NCI-H2196 treated with DMSO at 0.1 percent for 48 hours (cell line): Measurements from ENCODE around the gene GRK4.

ENCODE experiments used
- DNase-seq: peaks from one replicate; lab custom pipeline; 2025; ENCODE audit not compliant: unreplicated experiment; lab: John Stamatoyannopoulos, UW

GRK4 gene

DNA sequence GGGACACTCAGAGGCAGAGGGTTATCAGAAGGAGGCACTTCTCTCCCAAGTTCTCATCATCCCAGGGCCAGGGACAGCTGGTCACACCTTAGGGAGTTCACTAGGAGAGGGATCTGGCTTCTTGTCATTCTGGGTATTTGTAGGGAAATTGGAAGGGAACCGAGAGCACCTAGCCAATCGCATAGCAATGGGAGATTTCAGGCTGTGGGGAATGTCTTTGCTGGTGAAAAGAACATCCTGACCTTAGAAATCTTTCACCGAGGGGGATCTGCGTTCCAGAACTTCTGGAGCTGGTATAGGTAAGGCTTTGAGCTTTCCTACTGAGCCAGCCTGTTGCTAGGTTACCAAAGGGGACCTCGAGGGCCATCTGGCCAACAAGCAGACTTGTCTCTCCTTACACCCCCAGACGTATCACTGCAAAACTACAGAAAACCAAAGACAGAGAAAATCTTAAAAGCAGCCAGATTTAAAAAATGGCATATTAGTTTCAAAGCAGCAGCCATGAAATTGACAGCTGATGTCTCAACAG is 104.2 kb downstream of the GRK4 start:
- DNase-seq: no peak

DNA sequence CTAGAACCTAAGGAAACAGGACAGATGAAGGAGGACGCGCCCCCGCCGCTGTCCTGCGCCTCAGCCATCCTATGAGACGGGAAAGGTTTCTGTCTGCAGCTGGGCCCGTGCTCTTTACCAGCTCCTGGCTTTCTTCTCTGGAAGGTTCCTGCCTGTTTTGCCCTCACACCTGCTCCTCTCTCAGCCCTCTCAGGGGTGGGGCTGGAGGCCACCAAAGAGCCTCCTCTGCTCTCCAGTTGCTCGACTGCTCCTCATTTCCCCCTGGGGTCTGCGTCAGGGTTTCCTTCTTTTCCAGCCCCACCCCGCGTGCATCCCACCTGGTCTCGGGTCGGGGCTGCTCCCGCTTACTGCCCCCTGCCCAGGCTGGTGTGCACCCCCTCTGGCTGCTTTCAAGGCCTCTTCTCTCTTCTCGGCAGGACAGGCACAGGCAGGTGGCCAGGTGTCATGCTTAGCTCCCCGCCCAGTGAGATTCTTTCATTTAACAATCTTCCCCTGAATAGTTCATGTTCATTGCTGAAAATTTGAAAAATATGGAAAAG is 106.4 kb downstream of the GRK4 start:
- DNase-seq: no peak

DNA sequence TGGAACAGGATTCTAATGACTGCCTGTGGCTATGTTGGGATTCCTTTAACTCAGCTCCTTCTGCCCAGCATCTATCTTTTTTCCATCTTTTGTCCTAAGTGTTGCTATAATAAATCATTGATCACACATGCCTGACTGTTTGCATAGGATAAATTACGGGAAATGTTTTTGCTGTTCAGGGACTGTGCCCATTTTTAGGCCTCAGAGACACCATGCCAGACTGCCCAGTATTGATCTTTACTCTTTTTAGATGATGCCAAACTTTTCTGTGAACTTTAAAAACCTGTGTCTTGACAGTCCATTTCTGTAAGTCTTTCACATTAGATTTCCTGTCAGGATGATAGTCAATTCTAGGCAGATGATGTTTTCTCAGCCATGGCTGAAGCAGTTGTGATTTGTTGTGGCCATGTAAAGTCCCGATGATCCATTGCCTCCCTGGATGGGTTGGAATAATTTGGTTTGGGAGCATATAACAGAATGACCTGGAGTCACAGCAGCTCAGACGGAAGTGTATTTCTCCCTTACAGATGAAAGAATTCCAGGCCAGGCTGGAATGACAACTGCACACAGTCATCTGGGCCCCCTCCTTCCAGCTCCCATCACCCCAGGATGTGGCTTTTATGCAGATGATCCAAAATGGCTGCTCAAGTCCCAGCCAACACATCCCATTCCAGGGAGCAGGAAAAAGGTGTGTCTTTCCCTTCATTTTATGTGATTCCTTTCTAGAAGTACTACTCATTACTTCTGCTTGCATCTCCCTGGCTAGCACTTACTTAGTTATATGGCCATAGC is 107.5 kb downstream of the GRK4 start:
- DNase-seq: no peak

DNA sequence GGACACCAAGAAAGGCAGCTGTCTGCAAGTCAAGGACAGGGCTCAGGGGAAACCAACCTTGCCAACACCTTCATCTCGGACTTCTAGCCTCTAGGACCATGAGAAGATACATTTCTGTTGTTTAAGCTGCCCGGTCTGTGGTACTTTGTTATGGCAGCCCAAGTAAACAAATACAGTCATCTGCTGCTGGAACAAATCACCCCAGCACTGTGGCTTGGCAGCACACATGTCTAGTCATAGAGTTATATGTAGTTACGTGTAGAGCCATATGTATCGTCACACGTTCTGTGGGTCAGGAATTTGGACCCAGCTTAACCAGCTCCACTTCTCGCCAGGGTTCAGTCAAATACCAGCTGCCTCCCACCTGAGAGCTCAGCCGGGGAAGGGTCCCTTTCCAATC is 108.4 kb downstream of the GRK4 start:
- no peak for DNase-seq

DNA sequence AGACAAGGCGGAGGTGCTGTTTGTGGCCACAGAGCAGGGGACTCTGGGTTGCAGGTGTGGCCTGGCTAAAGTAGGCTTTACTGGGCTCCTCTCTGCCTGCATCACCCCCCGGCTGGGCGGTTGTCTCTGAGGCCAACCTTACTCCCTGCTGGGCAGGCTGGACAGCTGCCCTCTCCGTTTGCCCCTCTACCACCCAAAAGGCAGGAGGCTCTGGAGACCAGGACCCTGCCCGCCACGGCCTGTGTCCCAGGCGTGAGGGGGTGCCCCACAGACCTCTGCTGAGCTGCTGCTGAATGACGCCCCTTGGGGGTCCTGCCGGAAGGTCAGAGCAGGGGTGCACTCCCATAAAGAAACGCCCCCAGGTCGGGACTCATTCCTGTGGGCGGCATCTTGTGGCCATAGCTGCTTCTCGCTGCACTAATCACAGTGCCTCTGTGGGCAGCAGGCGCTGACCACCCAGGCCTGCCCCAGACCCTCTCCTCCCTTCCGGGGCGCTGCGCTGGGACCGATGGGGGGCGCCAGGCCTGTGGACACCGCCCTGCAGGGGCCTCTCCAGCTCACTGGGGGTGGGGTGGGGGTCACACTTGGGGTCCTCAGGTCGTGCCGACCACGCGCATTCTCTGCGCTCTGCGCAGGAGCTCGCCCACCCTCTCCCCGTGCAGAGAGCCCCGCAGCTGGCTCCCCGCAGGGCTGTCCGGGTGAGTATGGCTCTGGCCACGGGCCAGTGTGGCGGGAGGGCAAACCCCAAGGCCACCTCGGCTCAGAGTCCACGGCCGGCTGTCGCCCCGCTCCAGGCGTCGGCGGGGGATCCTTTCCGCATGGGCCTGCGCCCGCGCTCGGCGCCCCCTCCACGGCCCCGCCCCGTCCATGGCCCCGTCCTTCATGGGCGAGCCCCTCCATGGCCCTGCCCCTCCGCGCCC is 110.0 kb downstream of the GRK4 start:
- no peak for DNase-seq

DNA sequence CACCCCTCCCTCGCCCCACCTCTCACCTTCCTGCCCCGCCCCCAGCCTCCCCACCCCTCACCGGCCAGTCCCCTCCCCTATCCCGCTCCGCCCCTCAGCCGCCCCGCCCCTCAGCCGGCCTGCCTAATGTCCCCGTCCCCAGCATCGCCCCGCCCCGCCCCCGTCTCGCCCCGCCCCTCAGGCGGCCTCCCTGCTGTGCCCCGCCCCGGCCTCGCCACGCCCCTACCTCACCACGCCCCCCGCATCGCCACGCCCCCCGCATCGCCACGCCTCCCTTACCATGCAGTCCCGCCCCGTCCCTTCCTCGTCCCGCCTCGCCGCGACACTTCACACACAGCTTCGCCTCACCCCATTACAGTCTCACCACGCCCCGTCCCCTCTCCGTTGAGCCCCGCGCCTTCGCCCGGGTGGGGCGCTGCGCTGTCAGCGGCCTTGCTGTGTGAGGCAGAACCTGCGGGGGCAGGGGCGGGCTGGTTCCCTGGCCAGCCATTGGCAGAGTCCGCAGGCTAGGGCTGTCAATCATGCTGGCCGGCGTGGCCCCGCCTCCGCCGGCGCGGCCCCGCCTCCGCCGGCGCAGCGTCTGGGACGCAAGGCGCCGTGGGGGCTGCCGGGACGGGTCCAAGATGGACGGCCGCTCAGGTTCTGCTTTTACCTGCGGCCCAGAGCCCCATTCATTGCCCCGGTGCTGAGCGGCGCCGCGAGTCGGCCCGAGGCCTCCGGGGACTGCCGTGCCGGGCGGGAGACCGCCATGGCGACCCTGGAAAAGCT is 110.9 kb downstream of the GRK4 start, which contains the start of the genes HTT and HTT-AS:
HTT (plus strand) TSS at position 604 of the 768 bp plus-strand sequence; CDS start at position 749, 145 bp downstream.
HTT-AS (minus strand) TSS at position 461 of the 768 bp plus-strand sequence.
- peak; percentile 91 for DNase-seq

DNA sequence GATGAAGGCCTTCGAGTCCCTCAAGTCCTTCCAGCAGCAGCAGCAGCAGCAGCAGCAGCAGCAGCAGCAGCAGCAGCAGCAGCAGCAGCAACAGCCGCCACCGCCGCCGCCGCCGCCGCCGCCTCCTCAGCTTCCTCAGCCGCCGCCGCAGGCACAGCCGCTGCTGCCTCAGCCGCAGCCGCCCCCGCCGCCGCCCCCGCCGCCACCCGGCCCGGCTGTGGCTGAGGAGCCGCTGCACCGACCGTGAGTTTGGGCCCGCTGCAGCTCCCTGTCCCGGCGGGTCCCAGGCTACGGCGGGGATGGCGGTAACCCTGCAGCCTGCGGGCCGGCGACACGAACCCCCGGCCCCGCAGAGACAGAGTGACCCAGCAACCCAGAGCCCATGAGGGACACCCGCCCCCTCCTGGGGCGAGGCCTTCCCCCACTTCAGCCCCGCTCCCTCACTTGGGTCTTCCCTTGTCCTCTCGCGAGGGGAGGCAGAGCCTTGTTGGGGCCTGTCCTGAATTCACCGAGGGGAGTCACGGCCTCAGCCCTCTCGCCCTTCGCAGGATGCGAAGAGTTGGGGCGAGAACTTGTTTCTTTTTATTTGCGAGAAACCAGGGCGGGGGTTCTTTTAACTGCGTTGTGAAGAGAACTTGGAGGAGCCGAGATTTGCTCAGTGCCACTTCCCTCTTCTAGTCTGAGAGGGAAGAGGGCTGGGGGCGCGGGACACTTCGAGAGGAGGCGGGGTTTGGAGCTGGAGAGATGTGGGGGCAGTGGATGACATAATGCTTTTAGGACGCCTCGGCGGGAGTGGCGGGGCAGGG is 111.7 kb downstream of the GRK4 start:
- peak; percentile 24 for DNase-seq

DNA sequence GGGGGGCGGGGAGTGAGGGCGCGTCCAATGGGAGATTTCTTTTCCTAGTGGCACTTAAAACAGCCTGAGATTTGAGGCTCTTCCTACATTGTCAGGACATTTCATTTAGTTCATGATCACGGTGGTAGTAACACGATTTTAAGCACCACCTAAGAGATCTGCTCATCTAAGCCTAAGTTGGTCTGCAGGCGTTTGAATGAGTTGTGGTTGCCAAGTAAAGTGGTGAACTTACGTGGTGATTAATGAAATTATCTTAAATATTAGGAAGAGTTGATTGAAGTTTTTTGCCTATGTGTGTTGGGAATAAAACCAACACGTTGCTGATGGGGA is 112.2 kb downstream of the GRK4 start:
- DNase-seq: no peak

DNA sequence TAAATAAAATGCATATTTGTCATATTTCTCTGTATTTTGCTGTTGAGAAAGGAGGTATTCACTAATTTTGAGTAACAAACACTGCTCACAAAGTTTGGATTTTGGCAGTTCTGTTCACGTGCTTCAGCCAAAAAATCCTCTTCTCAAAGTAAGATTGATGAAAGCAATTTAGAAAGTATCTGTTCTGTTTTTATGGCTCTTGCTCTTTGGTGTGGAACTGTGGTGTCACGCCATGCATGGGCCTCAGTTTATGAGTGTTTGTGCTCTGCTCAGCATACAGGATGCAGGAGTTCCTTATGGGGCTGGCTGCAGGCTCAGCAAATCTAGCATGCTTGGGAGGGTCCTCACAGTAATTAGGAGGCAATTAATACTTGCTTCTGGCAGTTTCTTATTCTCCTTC is 114.4 kb downstream of the GRK4 start:
- no peak for DNase-seq

DNA sequence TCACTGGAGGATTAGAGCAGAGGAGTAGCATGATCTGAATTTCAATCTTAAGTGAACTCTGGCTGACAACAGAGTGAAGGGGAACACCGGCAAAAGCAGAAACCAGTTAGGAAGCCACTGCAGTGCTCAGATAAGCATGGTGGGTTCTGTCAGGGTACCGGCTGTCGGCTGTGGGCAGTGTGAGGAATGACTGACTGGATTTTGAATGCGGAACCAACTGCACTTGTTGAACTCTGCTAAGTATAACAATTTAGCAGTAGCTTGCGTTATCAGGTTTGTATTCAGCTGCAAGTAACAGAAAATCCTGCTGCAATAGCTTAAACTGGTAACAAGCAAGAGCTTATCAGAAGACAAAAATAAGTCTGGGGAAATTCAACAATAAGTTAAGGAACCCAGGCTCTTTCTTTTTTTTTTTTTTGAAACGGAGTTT is 116.3 kb downstream of the GRK4 start:
- DNase-seq: no peak

DNA sequence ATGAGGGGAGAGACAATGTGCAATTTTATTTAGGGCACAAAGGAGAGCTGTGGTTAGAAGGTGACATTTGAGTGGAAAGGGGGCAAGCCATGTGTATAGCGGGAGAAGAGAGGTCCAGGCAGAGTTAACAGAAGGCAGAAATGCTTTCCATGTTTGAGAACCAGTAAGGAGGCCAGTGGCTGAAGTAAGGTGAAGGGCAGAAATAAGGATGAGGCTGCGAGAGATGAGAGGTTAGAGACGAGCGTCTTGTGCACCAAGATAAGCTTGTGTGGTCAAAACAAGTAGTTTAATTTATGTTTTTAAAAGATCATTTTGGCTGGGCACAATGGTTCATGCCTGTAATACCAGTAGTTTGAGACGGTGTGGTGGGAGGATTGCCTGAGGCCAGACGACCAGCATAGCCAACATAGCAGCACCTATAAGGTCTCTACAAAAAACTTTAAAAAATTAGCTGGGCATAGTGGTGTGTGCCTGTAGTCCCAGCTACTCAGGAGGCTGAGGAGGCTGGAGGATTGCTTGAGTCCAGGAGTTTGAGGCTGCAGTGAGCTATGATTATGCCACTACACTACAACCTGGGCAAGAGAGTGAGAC is 119.6 kb downstream of the GRK4 start:
- no peak for DNase-seq

DNA sequence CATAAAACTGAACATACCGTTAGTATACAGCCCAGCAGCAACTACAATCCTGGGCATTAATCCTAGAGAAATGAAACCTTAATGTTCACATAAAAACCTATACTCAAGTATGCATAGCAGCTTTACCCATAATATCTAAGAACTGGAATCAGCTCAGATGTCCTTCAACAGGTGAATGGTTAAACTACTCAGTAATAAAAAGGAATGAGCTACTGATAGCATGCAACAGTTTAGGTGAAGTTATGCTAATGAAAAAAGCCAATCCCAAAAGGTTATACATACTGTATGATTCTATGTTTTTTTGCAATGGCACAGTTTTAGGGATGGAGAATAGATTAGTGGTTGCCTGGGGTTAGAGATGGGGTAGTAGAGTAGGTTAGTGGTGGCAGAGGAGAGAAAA is 120.4 kb downstream of the GRK4 start:
- no peak for DNase-seq

DNA sequence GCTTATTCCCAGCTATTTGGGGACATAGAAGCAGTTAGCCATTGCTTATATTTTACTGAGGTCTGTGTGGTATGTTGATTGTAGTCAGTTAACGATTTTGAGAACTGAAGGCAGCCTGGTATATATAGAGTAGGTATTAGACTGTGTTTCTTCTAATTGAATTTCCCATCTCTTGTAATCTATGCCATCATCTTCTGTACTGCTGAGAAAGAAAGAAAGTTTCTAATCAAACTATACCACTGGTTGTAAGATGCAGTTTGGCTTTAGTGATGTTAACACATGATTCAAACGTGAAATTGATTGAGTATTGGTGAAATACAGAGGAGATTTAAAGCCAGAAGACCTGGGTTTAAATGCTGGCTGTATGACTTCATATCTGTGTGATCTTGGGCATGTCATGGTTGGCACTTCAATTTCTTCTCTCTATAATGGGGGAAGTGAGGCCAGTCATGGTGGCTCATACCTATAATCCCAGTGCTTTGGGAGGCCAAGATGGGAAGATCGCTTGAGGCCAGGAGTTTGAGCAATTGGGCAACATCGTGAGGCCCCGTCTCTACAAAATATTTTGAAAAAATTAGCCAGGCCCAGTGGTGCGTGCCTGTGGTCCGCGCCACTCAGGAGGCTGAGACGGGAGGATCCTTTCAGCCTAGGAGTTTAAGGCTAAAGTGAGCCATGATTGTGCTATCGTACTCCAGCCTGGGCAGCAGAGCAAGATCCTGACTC is 122.7 kb downstream of the GRK4 start:
- DNase-seq: no peak

DNA sequence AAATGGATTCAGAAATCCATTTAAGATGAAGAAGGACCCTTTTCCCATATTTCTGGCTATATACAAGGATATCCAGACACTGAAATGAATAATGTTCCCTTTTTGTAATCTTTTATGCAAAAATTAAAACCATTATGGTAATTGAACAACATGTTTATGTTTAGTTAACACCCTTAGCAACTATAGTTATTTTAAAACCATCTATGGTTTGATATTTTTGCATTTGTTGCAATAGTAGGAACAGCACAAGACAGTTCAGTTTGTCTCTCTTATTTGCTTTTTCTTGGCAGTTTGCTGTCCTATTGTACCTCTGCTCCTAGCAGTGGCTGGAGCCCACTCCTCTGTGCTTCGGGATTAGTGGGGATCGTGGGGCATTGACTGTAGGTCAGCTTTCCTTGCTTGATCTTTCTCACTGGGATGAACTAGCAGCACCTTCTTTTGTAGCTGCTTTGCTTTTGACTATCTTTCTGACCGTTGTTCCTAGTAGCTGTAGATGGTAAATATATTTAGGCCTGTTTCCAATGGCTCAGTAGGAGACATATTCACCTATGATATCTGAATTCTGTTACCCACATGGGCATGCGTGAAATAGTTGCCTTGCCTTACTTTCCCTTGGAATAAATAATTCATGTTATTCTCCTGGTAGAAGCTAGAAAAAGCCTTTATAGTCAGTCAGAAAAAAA is 123.9 kb downstream of the GRK4 start:
- DNase-seq: no peak
